A549 treated with RU486 at 1 μM for 4 hours (cell line): ENCODE measurements around the gene DUSP10. TPM values are rescaled to one million over a fixed set of nuclear protein-coding genes. Genes with fewer than 3 reads are reported as not detected.

Experiments used
- total RNA-seq: library from RNA; stranded (reverse); fragments of 200-300 nt; extraction: Qiagen RNA extraction; gene quantifications from 5 replicates; pipeline ENCODE4 v1.2.3, GENCODE V29; 2022; ENCODE audit warnings: low read depth

Gene DUSP10
- 2.6 to 3.7 TPM (median 3.3 TPM) in 5 replicates for total RNA-seq

GRCh38 chr1:221741703-221742554 lies at the start of gene DUSP10:
Gene DUSP10 (minus strand): TSS chr1:221742089. CDS start chr1:221739744, 2,345 bp downstream.

